ENCODE measurements around the gene LSAMP. TPM values are rescaled to one million over a fixed set of nuclear protein-coding genes. Genes with fewer than 3 reads are reported as not detected.

The LSAMP gene
- total RNA-seq, 6 donors from 2014 or later, result 7.1 to 28.1 (median 13.4) TPM

DNA sequence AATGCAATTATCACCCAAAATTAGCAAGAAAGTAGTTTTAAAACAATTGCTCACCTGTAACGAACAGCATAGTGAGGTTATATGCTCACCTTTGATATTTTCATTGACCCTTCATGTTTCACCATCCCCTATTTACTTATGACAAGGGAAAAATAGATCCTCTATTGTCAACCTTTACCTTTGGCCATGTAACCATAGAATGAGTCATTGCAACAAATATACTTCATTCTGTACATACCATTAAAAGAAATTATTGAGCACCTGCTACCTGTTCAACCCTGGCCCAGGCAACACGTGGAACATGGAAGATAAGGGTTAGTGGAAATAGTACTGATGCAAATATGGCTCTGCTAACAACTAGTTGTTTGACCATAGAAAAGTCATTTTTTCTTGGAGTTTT lies 20.2 kb downstream of the LSAMP start:
- no peaks in the 10 kb centered on the region for H3K27me3 ChIP-seq
- no peak overlapping the region for H3K27ac ChIP-seq
- WGBS, 2 donors, result 80 to 86% methylated on average over 2 of the region's 2 CpGs
- ATAC-seq (ENCODE audit: low FRiP score in 2 of 2) (no peak), DNase-seq (no peak)
- no peaks in the 10 kb centered on the region for H3K36me3 ChIP-seq
- H3K9me3 ChIP-seq, result no peaks in the 10 kb centered on the region
- TF ChIP-seq EP300 (IDR thresholded peaks at IDR 0.05) (no peak), POLR2A (IDR thresholded peaks at IDR 0.05) (no peak), POLR2AphosphoS5 (IDR thresholded peaks at IDR 0.05) (no peak)
- TF ChIP-seq, protein P1, sequence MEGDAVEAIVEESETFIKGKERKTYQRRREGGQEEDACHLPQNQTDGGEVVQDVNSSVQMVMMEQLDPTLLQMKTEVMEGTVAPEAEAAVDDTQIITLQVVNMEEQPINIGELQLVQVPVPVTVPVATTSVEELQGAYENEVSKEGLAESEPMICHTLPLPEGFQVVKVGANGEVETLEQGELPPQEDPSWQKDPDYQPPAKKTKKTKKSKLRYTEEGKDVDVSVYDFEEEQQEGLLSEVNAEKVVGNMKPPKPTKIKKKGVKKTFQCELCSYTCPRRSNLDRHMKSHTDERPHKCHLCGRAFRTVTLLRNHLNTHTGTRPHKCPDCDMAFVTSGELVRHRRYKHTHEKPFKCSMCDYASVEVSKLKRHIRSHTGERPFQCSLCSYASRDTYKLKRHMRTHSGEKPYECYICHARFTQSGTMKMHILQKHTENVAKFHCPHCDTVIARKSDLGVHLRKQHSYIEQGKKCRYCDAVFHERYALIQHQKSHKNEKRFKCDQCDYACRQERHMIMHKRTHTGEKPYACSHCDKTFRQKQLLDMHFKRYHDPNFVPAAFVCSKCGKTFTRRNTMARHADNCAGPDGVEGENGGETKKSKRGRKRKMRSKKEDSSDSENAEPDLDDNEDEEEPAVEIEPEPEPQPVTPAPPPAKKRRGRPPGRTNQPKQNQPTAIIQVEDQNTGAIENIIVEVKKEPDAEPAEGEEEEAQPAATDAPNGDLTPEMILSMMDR (IDR thresholded peaks at IDR 0.05), result no peak
- H3K4me1 ChIP-seq, result peaks cover 0 to 4% (median 0%) of the 10 kb centered on the region in 4 donors
- no peak overlapping the region for H3K4me3 ChIP-seq

DNA sequence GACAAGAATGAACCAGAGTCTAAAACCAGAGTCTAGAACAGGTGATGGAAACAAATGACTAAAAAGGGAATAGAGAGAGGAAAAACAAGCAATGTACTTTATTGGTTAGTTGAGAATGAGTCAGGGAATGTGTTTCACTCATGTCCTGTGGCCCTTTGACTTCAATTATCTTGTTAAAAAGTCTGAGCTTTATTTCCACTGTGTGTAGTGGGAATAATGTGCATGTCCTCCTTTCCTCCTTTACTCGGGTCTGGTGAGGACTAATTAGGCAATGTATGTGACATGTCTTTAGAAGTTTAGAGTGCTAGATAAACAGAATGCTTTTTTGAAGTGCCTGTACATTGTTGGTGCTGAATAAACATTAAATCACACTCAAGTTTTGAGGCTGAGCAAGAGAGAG lies 21.3 kb downstream of the LSAMP start:
- WGBS, 2 donors, result 4 to 11% methylated on average over 1 of the region's 1 CpG
- no peak for ATAC-seq (ENCODE audit: low FRiP score in 2 of 2)

DNA sequence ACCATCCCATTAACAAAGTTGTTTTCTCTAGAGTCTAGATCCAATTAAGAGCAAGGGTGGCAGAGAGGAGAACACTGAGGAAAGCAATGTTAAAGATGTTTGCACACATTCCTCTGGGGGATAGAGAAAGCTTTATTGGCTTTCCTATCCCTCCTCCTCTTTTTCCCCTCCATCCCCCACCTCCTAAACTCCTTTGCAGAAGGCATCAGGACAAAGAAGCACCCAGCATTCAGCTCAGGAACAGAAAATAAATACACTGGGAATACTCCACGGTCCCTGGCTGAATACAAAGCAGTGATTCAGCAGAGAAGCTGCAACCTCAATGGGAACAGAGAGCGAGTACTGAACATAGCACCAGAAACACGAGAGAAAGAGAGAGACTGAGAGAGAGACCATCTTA lies 21.9 kb downstream of the LSAMP start:
- Histone ChIP-seq H3K4me1 (peaks cover 0 to 4% (median 0%) of the 10 kb centered on the region in 4 donors), H3K4me3 (no peak overlapping the region), H3K36me3 (no peaks in the 10 kb centered on the region), H3K27me3 (no peaks in the 10 kb centered on the region), H3K27ac (no peak overlapping the region), H3K9me3 (no peaks in the 10 kb centered on the region)
- ATAC-seq (ENCODE audit: low FRiP score in 2 of 2), result no peak
- WGBS, 2 donors, result 31 to 32% methylated on average over 3 of the region's 3 CpGs
- TF ChIP-seq, protein P1 (IDR thresholded peaks at IDR 0.05), result no peak
- no peak for TF ChIP-seq POLR2A (IDR thresholded peaks at IDR 0.05)
- no peak for TF ChIP-seq POLR2AphosphoS5 (IDR thresholded peaks at IDR 0.05)
- TF ChIP-seq EP300 (IDR thresholded peaks at IDR 0.05), result no peak
- no peak for DNase-seq

More for the DNA sequence above, 21.3 kb downstream of the LSAMP start:
- Histone ChIP-seq H3K36me3 (no peaks in the 10 kb centered on the region), H3K27ac (no peak overlapping the region), H3K4me1 (peaks cover 0 to 4% (median 0%) of the 10 kb centered on the region in 4 donors), H3K27me3 (no peaks in the 10 kb centered on the region), H3K4me3 (no peak overlapping the region), H3K9me3 (no peaks in the 10 kb centered on the region)
- no peak for DNase-seq
- TF ChIP-seq, protein P1 (IDR thresholded peaks at IDR 0.05), result no peak
- TF ChIP-seq POLR2A (IDR thresholded peaks at IDR 0.05), result no peak
- TF ChIP-seq POLR2AphosphoS5 (IDR thresholded peaks at IDR 0.05), result no peak
- TF ChIP-seq EP300 (IDR thresholded peaks at IDR 0.05), result no peak

DNA sequence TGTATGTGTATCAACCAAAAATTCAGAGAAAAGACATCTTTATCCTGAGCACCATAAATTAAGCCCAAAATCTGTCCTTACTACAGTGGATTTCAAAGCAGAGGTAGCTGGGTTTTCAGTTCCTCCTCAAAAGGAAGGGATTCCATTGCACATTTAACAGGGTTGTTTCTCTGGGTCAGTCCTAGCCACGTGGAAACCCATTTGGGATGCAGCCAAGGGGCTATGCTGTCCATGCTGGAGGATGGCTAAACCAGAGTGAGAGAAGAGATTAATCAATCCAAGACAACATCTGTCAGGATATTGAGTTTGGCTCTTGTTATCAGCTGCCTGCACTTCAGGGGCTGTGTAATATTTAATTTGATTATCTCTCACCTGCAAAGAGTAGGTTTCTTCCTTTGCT lies 28.1 kb downstream of the LSAMP start:
- Histone ChIP-seq H3K36me3 (no peaks in the 10 kb centered on the region), H3K27me3 (no peaks in the 10 kb centered on the region), H3K27ac (no peak overlapping the region), H3K9me3 (no peaks in the 10 kb centered on the region), H3K4me3 (no peak overlapping the region), H3K4me1 (no peaks in the 10 kb centered on the region)
- WGBS, 2 donors, result 7 to 21% methylated on average over 1 of the region's 1 CpG
- DNase-seq (no peak), ATAC-seq (ENCODE audit: low FRiP score in 2 of 2) (no peak)
- TF ChIP-seq POLR2A (IDR thresholded peaks at IDR 0.05), result no peak
- no peak for TF ChIP-seq POLR2AphosphoS5 (IDR thresholded peaks at IDR 0.05)
- TF ChIP-seq, protein P1 (IDR thresholded peaks at IDR 0.05), result no peak
- TF ChIP-seq EP300 (IDR thresholded peaks at IDR 0.05), result no peak

DNA sequence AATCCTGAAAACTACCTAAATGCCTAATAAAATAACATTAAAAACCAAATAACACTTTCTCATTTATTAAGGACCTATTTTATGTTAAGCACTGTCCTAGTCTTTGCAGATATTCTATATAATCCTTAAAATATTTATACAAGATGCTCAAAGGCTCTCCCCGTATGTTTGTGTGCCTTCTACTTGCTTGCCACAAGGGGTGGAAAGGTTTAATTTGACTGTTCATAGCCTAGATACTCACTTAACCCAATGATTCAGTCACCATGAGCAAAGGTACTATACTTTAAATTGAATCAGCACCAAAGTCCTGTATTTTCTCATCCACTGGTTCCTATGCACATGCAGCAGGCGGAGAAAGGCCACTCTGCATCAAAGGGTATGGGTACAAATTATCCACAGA lies 32.0 kb downstream of the LSAMP start:
- 79 to 85% methylated on average over 2 of the region's 2 CpGs for WGBS, 2 donors
- TF ChIP-seq, protein P1 (IDR thresholded peaks at IDR 0.05), result no peak
- TF ChIP-seq EP300 (IDR thresholded peaks at IDR 0.05), result no peak
- TF ChIP-seq POLR2AphosphoS5 (IDR thresholded peaks at IDR 0.05), result no peak
- no peak for TF ChIP-seq POLR2A (IDR thresholded peaks at IDR 0.05)
- Histone ChIP-seq H3K9me3 (no peaks in the 10 kb centered on the region), H3K27me3 (no peaks in the 10 kb centered on the region), H3K27ac (no peak overlapping the region), H3K36me3 (no peaks in the 10 kb centered on the region), H3K4me3 (no peak overlapping the region), H3K4me1 (no peaks in the 10 kb centered on the region)
- ATAC-seq (ENCODE audit: low FRiP score in 2 of 2) (no peak), DNase-seq (no peak)
